ENCODE measurements around the gene CDK2.
"Not testable (repeated sequence)": the region's sequence is repeated elsewhere in the genome, so short reads cannot be mapped to it uniquely, and the experiment has no call there.

CDK2 gene

DNA sequence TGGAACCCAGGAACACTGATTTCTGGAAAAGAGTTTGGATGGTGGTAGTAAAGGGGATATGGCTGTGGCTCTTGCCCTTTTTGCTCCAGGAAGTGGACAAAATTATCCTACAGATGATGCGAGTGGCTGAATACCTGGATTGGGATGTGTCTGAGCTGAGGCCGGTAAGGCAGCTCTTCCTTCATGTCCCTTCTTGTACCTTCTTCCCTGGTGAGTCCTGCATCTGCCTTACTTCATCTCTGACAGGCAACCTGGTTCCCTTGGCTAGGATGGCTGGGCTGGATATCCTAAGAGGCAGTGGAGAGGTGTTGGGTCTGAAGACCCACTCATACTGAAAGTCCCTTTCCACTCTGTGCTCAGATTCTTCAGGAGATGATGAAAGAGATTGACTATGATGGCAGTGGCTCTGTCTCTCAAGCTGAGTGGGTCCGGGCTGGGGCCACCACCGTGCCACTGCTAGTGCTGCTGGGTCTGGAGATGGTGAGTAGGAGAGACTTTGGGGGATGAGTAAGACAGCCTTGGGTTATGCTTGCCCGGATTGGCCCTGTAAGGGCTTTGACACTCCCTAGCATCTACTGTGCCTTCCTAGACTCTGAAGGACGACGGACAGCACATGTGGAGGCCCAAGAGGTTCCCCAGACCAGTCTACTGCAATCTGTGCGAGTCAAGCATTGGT lies 27.7 kb upstream of the CDK2 start:
- no peak for DNase-seq (ENCODE audit: low spot score)

DNA sequence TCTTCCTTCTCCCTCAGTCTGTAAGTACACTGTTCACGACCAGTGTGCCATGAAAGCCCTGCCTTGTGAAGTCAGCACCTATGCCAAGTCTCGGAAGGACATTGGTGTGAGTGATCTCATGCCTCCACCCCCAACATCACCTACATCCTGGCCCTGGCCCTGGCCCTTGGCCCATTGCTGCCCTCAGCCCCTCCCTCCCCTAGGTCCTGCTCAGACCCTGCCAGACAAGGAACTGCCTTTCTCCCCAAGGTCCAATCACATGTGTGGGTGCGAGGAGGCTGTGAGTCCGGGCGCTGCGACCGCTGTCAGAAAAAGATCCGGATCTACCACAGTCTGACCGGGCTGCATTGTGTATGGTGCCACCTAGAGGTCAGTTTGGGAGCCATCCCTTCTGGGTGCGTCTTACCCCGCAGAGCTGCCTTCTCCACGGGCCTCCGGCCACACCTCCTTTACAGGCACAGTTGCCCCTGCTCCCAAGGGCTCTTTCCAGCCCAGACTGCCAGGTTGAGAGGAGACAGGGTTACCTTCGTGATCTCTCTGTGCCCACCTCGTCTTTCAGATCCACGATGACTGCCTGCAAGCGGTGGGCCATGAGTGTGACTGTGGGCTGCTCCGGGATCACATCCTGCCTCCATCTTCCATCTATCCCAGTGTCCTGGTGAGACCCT lies 26.4 kb upstream of the CDK2 start:
- DNase-seq (ENCODE audit: low spot score) = peak; percentile 86

DNA sequence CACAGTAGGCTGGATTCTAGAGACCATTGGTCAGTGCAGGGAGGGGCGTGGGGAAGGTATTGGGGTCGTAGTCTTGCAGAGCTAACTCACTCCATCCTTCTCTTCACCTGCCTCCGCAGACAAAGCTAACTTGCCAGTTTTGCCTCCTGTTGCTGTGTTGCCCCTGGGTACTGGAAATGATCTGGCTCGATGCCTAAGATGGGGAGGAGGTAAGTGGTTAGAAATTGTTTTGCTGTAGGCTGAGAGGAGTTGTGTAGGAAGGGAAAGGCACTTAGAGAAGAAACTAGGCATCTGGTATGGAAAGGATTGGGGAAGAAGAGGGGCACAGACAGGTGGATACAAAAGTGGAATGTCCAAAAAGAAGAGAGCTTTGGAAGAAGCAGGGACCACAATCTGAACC lies 24.6 kb upstream of the CDK2 start:
- no peak for DNase-seq (ENCODE audit: low spot score)

DNA sequence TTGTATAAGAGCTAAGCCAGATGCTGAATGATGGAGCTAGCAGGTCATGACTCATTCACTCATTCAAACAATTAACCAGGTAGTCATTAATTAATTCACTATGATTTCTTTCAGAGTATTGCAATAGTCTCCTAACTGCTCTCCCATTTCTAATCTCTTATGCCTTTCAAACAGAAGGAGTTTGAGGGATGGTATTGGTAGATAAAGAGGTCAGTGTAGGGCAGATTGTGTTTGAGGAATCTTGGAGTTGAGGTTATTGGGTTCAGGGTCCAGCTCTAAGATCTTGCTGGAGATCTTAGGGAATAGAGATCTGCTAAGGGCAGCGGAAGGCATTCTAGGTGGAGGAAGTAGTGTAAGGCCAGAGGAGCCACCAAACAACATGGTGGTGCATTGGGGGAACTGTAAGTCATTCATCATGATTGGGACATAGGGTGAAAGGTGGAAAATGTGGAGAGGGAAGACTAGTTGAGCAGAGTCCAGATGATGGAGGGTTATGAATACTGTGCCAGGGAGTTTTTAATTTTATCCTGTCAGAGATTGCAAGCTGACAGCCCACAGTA lies 24.0 kb upstream of the CDK2 start:
- DNase-seq (ENCODE audit: low spot score) = no peak

DNA sequence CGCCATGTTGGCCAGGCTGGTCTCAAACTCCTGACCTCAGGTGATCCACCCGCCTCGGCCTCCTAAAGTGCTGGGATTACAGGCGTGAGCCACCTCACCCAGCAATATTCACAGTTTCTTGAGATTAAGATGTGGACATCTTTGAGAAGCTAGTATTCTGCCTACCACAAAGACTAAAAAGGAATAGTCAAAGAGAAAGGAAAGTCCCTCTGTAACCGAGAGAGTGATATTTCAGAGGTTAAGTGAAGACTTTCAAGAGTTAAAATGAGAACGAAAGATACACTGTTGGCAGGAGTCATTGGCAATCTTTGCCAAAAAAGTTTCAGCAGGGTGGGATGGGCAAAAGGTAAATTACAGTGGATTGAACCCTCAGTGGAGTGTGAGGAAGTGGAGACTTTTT lies 20.1 kb upstream of the CDK2 start:
- DNase-seq (ENCODE audit: low spot score) = no peak

DNA sequence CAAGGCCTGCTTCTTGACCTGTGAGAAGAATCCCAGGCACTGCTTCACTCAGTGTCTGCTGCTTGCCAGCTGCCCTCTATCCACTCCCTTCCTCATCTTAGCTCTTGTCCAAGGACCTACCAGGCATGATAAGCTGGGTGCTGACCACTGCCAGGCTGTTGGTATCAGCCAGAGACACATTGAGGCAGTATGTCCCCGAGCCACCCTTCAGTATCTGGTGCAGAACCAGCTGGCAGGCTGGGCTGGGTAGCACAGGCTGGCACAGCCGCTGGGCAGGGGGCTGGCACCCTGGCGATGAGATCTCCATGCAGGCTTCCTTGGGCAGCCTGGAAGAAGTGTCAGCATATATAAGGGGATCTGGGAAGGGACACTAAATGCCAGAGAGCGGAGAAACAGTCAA lies 11.3 kb upstream of the CDK2 start:
- no peak for DNase-seq (ENCODE audit: low spot score)

DNA sequence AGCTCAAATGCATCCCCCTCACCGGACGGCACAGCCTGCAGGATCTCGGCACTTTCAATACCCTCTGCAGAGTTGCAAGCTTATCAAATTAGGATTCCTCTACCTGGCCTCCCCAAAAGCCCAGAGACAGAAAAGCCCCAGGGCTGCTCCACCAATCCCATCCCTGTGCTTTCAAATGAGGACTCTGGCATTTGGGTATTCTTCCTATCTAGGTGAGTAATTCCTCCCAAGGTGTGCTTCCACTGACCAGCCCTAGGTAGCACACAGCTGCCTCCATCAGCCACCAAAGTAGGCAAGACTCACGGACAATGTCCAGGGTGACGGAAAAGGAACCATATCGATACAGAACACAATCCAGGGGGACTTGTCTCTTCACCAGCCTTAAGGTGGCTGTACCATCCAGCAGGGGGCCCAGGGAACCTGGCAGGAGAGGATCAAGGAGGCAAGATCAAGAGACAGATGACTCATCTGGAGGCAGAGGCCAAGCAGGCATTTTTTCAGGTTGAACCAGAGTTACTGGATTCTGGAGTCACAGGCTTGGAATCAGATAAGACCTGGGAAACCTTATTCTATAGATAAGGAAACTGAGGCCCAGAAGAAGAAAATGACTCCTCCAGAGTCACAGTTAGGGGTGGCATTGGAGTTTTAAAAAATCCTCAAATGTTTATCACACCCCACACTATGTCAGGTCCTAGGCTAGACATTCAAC lies 10.7 kb upstream of the CDK2 start:
- DNase-seq (ENCODE audit: low spot score) = peak; percentile 48

DNA sequence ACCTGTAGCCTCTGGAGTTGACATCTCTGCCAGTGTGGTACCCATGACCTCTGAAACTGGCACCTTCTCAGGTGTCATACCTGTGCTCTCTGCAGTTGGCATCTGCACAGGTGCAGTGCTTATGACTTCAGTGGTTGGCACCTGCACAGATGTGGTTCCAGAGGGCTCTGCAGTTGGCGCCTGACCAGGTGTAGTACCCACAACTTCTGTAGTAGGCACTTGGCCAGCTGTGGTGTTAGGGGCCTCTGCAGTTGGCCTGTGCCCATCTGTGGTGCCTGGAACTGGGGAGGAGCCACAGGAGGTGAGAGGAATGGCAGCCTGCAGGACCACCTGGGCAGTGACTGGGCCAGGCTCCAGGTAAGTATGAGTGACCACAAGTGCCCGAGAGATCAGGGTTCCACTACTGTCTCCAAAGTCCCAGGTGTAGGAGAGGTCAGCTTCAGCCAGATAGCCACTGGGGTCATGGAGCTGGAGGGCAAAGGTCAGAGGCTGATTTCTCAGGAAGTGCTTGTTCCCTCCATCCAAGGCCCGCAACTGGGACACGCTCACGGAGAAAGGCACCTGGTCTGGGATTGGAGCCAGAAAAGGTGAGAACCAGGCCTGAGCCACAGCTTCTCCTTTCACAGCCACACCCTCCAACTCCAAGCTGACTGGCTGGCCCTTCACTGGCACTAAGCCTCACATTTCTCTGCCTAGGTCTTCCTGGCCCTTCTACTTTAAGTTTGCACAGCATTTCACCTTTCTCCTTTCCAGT lies 9.3 kb upstream of the CDK2 start:
- DNase-seq (ENCODE audit: low spot score) = no peak

DNA sequence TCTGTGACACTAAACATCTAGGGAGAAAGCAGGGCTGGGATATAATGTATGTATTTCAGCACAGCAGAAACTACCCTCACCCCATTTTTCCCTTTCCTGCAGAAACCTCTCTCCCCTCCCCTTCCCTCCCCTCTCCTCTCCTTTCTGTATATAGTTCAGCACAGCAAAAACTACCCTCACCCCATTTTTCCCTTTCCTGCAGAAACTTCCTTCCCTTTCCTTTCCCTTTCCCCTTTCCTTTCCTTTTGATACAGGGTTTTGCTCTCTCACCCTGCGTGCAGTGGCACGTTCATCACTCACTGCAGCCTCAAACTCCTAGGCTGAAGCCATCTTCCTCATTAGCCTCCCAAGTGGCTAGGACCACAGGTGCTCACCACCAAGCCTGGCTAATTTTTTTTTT lies 2.9 kb upstream of the CDK2 start:
- DNase-seq (ENCODE audit: low spot score) = no peak

DNA sequence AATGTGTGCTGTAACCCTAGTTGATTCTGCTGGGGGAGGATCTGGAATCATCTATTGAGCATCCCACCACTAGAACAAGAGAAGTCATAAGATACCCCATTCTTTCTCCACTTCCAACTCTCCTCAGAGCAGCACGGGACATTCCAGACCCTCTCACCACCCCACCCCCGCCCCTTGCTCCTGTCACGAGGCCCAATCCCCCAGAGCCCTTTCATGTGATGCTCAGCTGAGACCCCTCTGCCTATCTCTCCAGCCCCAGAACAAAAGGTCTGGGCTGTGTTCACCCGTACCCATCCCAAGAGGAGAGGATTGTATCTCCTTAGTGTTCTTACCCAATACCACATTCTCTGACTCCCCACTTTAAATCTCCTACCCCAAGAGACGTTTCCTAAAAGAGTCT lies 1.4 kb upstream of the CDK2 start:
- no peak for DNase-seq (ENCODE audit: low spot score)

DNA sequence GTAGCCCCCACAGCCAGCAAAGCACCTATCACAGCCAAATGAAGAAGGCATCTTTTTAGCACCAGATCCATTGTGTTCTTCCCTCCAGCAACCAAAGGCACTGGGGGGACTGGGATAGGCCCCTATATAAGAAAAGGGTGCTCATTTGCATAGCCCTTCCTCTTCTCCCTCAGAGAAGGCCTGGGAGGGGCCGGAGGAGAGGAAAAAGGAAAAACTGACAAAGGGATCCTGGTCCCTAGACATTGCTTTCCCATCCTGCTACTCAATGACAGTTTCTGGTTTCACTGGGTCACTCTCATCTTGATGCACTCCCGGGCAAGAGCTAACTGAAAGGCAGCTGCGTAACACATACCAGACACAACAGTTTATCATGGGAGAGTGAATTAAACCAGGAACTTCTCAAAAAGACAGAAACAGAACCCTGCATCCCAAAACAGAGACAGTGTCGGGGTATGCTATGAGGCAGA lies 656 bp upstream of the CDK2 start, which contains the start of gene PMEL:
Gene PMEL, minus strand, starts transcription at position 102 of the 467 bp plus-strand sequence. Its CDS starts 31 bp downstream, at position 71.
- no peak for DNase-seq (ENCODE audit: low spot score)

DNA sequence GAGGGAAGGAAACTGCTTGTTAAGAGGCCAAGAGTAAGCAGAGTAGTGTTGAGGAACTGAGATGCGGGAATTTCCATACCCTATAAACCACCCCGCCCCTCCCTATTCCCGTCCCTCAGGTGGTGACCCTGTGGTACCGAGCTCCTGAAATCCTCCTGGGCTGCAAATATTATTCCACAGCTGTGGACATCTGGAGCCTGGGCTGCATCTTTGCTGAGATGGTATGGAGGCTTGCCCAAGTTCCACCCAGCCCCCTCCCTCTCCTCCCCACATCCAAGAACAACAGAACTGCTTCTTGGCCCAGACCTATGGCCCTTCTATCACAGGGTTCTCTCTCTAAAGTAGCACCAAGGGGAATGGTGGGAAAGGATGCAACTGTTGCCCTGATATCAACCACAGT lies 2.7 kb downstream of the CDK2 start:
- no peak for DNase-seq (ENCODE audit: low spot score)

DNA sequence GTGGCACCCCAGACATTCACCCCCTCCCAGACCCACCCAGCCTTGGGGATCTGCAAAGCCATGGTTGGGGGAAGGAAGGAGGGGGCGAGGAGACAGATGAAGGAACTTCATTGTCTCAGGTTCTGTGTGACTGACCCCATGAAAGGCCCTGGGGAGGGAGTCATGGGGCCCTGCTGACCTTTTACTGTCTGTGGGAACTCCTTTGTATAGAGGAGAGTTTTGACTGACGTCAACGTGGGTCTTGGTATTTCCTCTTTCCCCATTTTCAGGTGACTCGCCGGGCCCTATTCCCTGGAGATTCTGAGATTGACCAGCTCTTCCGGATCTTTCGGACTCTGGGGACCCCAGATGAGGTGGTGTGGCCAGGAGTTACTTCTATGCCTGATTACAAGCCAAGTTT lies 4.1 kb downstream of the CDK2 start:
- DNase-seq (ENCODE audit: low spot score) = no peak

DNA sequence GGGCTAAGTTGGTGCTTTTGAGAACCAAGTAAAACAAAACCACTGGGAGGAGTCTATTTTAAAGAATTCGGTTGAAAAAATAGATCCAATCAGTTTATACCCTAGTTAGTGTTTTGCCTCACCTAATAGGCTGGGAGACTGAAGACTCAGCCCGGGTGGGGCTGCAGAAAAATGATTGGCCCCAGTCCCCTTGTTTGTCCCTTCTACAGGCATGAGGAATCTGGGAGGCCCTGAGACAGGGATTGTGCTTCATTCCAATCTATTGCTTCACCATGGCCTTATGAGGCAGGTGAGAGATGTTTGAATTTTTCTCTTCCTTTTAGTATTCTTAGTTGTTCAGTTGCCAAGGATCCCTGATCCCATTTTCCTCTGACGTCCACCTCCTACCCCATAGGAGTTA lies 5.4 kb downstream of the CDK2 start:
- no peak for DNase-seq (ENCODE audit: low spot score)

DNA sequence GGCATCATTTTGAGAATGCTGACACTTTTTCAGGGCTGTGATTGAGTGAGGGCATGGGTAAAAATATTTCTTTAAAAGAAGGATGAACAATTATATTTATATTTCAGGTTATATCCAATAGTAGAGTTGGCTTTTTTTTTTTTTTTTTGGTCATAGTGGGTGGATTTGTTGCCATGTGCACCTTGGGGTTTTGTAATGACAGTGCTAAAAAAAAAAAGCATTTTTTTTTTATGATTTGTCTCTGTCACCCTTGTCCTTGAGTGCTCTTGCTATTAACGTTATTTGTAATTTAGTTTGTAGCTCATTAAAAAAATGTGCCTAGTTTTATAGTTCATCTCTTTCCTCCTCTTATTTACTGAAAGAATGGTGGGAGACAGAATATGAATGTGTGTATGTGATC lies 5.8 kb downstream of the CDK2 start:
- no peak for DNase-seq (ENCODE audit: low spot score)

DNA sequence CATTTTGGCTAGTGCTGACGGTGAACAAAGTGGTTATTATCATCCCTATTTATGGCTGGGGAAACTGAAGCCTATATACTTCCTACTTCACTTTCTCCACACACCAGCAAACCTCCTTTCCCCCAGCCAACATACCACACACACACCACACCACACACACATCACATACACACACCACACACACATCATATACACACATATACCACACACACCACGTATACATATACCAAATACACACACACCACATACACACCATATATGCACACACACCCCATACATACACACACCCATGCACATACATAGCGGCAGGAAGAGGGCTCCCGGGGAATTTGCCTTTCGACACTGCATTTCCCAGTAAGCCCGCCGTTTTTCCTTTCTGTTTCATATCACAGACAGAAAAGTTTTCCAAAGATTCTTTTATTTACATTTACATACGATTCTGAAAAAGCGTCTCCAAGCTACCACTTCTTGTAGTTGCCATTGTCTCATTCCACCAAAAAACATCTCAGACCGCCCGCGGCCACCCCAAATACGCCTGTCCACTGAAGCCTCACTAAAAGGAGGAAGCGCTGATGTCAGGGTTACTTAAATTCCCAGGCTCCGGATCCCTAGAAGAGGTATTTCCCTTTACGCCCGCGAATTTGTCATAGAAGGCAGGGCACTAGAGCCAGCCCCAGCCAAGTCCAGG lies 6.4 kb downstream of the CDK2 start:
- no peak for DNase-seq (ENCODE audit: low spot score)

DNA sequence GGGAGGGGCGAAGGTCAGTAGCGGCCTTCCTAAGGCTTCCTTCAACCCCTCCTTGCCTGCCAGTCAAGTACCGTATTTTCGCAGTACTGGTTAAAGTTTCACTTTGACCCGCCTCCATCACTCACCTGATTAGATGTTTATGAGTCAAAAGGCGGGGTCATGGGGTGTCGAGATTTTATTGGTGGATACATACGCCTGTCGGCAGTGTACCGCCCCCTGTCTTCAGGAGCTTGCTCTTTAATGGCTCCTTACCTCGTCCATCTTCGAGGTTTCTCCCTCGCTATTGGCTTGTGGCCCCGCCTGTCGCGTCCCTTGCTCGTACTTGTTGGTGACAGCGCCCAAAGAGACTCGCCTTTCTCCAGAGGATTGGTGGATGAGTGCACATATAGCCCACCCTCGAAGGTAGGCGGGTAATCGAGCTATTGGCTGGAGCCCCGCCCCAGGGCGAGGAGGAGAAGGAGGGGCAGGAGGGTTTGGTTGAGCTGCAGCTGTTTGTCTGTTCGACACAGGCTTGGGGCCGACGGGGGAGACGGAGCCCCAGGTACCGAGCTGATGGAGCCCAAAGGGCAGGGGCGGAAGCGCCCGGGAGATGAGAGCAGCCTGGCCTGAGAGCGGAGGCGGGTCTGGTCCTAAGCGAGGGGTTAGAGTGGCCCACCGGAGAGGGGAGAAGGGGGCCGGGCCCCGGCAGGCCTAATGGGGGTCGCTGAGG lies 7.1 kb downstream of the CDK2 start, which contains the start of gene RAB5B:
Gene RAB5B, plus strand, starts transcription at position 480 of the 709 bp plus-strand sequence. CDS start 12,883 bp downstream, outside the sequence.
- DNase-seq (ENCODE audit: low spot score) = peak; percentile 100

DNA sequence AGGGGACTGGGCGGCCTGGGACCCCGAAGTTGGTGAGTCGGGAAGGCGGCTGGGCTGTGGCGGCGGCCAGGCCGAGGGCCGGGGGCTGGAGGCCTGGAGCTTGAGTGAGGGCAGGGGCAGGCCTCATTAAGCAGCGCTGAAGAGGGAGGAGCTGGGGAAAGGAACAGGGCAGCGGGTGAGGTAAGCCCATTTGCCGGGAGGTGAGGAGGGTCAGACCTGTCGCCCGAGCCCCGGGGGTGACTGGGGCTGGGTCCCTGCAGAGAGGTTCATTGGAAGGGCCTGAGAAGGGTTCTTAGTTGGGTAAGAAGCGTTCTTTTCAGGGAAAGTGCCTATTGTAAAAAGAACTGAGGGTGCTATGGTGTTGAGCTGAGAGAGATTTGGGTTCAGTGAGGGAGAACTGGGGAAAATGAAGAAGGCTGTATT lies 7.7 kb downstream of the CDK2 start:
- DNase-seq (ENCODE audit: low spot score) = peak; percentile 26

DNA sequence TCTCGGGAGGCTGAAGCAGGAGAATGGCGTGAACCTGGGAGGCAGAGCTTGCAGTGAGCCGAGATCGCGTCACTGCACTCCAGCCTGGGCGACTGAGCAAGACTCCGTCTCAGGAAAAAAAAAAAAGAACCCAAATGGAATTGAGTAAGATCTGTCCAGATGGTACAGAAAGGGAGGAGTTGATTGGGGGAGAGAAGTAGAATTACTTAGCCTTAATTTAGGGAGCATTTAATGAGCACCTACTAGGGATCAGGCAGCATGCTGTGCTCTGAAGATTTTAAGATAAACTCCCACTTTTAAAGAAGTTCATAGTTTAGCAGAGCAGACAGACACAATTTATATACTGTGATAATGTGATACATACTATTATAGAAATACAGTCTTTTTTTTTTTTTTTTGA lies 11.8 kb downstream of the CDK2 start:
- DNase-seq (ENCODE audit: low spot score) = no peak

DNA sequence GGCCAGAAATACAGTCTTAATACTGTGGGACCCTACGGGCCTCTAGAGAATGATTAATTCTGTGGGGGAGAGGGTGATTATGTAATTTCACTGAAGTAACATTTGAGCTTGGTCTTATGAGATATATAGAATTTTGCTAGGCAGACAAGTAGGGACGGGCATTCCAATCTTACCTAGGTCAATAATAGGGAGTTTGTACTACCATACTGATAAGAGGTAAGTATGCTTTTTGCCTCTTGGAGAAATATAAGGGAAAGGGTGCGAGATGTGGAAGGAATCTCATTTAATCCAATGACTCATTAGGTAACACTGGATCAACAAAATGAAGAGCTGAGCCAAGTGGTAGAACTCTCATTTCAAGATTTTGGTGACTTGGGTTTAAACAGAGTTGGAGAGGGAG lies 12.4 kb downstream of the CDK2 start:
- DNase-seq (ENCODE audit: low spot score) = no peak

DNA sequence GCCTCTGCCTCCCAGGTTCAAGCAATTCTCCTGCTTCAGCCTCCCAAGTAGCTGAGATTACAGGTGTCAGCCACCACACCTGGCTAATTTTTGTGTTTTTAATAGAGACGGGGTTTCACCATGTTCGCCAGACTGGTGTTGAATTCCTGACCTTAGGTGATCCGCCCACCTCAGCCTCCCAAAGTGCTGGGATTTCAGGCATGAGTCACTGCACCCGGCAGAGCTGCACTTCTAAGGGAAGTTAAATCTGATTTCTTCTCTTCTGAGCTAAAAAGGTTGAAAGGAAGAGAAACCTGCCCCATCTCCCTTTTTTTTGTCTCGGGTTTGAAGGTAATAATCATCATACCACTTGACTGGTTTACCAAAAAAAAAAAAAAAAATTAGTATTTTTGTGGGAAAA lies 15.3 kb downstream of the CDK2 start:
- not testable (repeated sequence) for DNase-seq (ENCODE audit: low spot score)
